Natural killer cell (primary cell): ENCODE data around the gene COL5A2. TPM values are rescaled to one million over a fixed set of nuclear protein-coding genes. Genes with fewer than 3 reads are reported as not detected.

Experiments
- ATAC-seq, 3 donors: fragments of 150-1000 bp in 2 of 3; fragments of 200-7000 bp in 1 of 3; cut with Tn5 transposase; 1 replicate in 1 of 3; 2 replicates in 2 of 3; pipeline ENCODE4 v1.10.0; 2021; ENCODE audit warnings: mild to moderate bottlenecking in 2 of 3, moderate library complexity in 2 of 3
- DNase-seq, 2 donors: peaks; one replicate each; pipeline versions ENCODE4 v3.0.0 to v3.0.0-alpha.2; 2013 to 2021; ENCODE audit warnings: mixed read lengths in 1 of 2
- H3K27ac ChIP-seq: one replicate; pipeline ENCODE4 v1.5.1; 2013; ENCODE audit warnings: mild to moderate bottlenecking, low read length
- H3K27me3 ChIP-seq: one replicate; pipeline ENCODE4 v1.6.1; 2013; ENCODE audit warnings: low read length; ENCODE audit not compliant: control insufficient read depth, insufficient read depth
- H3K36me3 ChIP-seq: one replicate; pipeline ENCODE4 v1.6.1; 2013; ENCODE audit warnings: low read length; ENCODE audit not compliant: control insufficient read depth, insufficient read depth
- H3K4me1 ChIP-seq: one replicate; pipeline ENCODE4 v1.6.1; 2013; ENCODE audit warnings: low read length; ENCODE audit not compliant: control insufficient read depth, insufficient read depth
- H3K4me3 ChIP-seq: one replicate; pipeline ENCODE4 v1.5.1; 2013; ENCODE audit warnings: low read length
- H3K9me3 ChIP-seq: one replicate; pipeline ENCODE4 v1.6.1; 2013; ENCODE audit warnings: low read length; ENCODE audit not compliant: control insufficient read depth, insufficient read depth
- H3K27ac Mint-ChIP-seq, 2 donors: one replicate each; pipeline ENCODE4 v1.8.0; 2022; ENCODE audit warnings: mild to moderate bottlenecking in 2 of 2, mixed read lengths in 2 of 2, moderate library complexity in 1 of 2
- H3K27me3 Mint-ChIP-seq, 2 donors: one replicate each; pipeline ENCODE4 v1.8.0; 2022; ENCODE audit warnings: low read depth in 2 of 2, mixed read lengths in 2 of 2
- H3K36me3 Mint-ChIP-seq: one replicate; pipeline ENCODE4 v1.8.0; 2022; ENCODE audit warnings: mixed read lengths
- H3K4me1 Mint-ChIP-seq, 2 donors: one replicate each; pipeline ENCODE4 v1.8.0; 2022; ENCODE audit warnings: mixed read lengths in 2 of 2
- H3K4me3 Mint-ChIP-seq: one replicate; pipeline ENCODE4 v1.8.0; 2022; ENCODE audit warnings: mild to moderate bottlenecking, moderate library complexity, mixed read lengths
- H3K9me3 Mint-ChIP-seq, 2 donors: one replicate each; pipeline ENCODE4 v1.8.0; 2022; ENCODE audit warnings: mixed read lengths in 2 of 2
- WGBS: methylation state at CpG from one replicate; pipeline ENCODE4 v1.1.7; 2013; ENCODE audit warnings: missing lambda C conversion rate; ENCODE audit not compliant: insufficient coverage; 5-methylcytosine and 5-hydroxymethylcytosine counted together
- intact Hi-C: fragments of 100-400 bp; cut with micrococcal nuclease; formaldehyde crosslinking; loops from one replicate; pipeline ENCODE4 v1.14.2; 2022
- total RNA-seq, 4 donors: library from RNA; stranded (reverse); fragments of 120-200 nt in 1 of 4; gene quantifications; one replicate each; pipeline versions ENCODE4 v1.2.3 to v1.2.4, GENCODE V29; 2013 to 2022
- TF ChIP-seq, protein P1 (sequence below): fragments of 200-600 bp; IDR thresholded peaks from one replicate; pipeline ENCODE4 v1.8.0; 2022; ENCODE audit warnings: antibody characterized with exemption

The COL5A2 gene
- total RNA-seq, 3 donors from 2014 or later (not counting 1 experiment from before 2014, with no cell fraction given): 0.38 to 0.68 (median 0.63) TPM

DNA sequence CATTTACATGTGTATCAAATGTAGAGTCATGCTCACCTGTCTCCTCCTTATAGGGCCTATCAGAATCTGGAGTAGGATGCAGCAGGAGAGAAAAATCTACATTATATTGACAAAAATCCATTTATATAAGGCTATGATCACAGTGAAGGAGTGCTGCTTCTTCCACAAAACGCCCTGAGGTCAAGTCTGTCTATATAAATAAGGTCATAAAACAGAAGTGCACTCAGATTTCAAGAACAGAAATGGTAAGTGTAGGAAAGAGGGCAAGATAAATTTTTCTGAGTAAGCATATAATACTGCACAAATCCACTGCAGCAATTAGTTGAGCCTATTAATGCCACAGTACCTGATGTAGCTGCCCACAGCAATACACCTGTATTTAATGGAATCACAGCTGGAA is 51.8 kb downstream of the COL5A2 start:
- H3K27ac Mint-ChIP-seq: no peak overlapping the region
- Histone ChIP-seq H3K9me3 (no peaks in the 10 kb centered on the region), H3K27ac (no peak overlapping the region), H3K27me3 (no peaks in the 10 kb centered on the region), H3K36me3 (no peaks in the 10 kb centered on the region), H3K4me3 (no peak overlapping the region), H3K4me1 (no peaks in the 10 kb centered on the region)
- no peaks in the 10 kb centered on the region for H3K27me3 Mint-ChIP-seq
- WGBS: 60% methylated on average over 1 of the region's 1 CpG
- peaks cover 0 to 3% of the 10 kb centered on the region in 2 donors for H3K9me3 Mint-ChIP-seq
- TF ChIP-seq, protein P1, sequence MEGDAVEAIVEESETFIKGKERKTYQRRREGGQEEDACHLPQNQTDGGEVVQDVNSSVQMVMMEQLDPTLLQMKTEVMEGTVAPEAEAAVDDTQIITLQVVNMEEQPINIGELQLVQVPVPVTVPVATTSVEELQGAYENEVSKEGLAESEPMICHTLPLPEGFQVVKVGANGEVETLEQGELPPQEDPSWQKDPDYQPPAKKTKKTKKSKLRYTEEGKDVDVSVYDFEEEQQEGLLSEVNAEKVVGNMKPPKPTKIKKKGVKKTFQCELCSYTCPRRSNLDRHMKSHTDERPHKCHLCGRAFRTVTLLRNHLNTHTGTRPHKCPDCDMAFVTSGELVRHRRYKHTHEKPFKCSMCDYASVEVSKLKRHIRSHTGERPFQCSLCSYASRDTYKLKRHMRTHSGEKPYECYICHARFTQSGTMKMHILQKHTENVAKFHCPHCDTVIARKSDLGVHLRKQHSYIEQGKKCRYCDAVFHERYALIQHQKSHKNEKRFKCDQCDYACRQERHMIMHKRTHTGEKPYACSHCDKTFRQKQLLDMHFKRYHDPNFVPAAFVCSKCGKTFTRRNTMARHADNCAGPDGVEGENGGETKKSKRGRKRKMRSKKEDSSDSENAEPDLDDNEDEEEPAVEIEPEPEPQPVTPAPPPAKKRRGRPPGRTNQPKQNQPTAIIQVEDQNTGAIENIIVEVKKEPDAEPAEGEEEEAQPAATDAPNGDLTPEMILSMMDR: no peak
- H3K36me3 Mint-ChIP-seq: no peaks in the 10 kb centered on the region
- no peak for DNase-seq
- no peak for ATAC-seq
- no peaks in the 10 kb centered on the region for H3K4me1 Mint-ChIP-seq
- H3K4me3 Mint-ChIP-seq: no peak overlapping the region
- intact Hi-C loops: no loop called here

GRCh38 chr2:189125195-189125594 is 54.4 kb downstream of the COL5A2 start:
- H3K4me3 ChIP-seq: no peak overlapping the region
- no peak overlapping the region for H3K27ac ChIP-seq
- Mint-ChIP-seq H3K27ac (no peak overlapping the region), H3K36me3 (no peaks in the 10 kb centered on the region), H3K4me1 (no peaks in the 10 kb centered on the region), H3K27me3 (no peaks in the 10 kb centered on the region), H3K9me3 (peaks cover 0 to 3% of the 10 kb centered on the region in 2 donors), H3K4me3 (no peak overlapping the region)
- no peak for ATAC-seq
- no peaks in the 10 kb centered on the region for H3K27me3 ChIP-seq
- intact Hi-C loops: no loop called here
- H3K36me3 ChIP-seq: no peaks in the 10 kb centered on the region
- DNase-seq: no peak
- TF ChIP-seq, protein P1: no peak
- no peaks in the 10 kb centered on the region for H3K4me1 ChIP-seq
- no peaks in the 10 kb centered on the region for H3K9me3 ChIP-seq

- no peak overlapping the region for H3K27ac ChIP-seq
- Mint-ChIP-seq H3K27me3 (no peaks in the 10 kb centered on the region), H3K4me1 (no peaks in the 10 kb centered on the region), H3K4me3 (no peak overlapping the region), H3K36me3 (no peaks in the 10 kb centered on the region), H3K9me3 (peaks cover 0 to 3% of the 10 kb centered on the region in 2 donors), H3K27ac (no peak overlapping the region)
- ATAC-seq: no peak
- H3K4me3 ChIP-seq: no peak overlapping the region
- TF ChIP-seq, protein P1: no peak
- intact Hi-C loops: no loop called here
- H3K9me3 ChIP-seq: no peaks in the 10 kb centered on the region
- no peak for DNase-seq
- no peaks in the 10 kb centered on the region for H3K4me1 ChIP-seq
- H3K27me3 ChIP-seq: no peaks in the 10 kb centered on the region
- 86% methylated on average over 5 of the region's 5 CpGs for WGBS
- H3K36me3 ChIP-seq: no peaks in the 10 kb centered on the region
Measured at GRCh38 chr2:189124175-189124574, 55.4 kb downstream of the COL5A2 start.

GRCh38 chr2:189118386-189118785 is 61.2 kb downstream of the COL5A2 start:
- Histone ChIP-seq H3K9me3 (no peaks in the 10 kb centered on the region), H3K27me3 (no peaks in the 10 kb centered on the region), H3K36me3 (no peaks in the 10 kb centered on the region), H3K27ac (no peak overlapping the region), H3K4me1 (no peaks in the 10 kb centered on the region), H3K4me3 (no peak overlapping the region)
- TF ChIP-seq, protein P1: no peak
- no peaks in the 10 kb centered on the region for H3K4me1 Mint-ChIP-seq
- no peak for ATAC-seq
- H3K27me3 Mint-ChIP-seq: no peaks in the 10 kb centered on the region
- DNase-seq: no peak
- H3K27ac Mint-ChIP-seq: no peak overlapping the region
- peaks cover 0 to 2% of the 10 kb centered on the region in 2 donors for H3K9me3 Mint-ChIP-seq
- no peaks in the 10 kb centered on the region for H3K36me3 Mint-ChIP-seq
- intact Hi-C loops: no loop called here
- no peak overlapping the region for H3K4me3 Mint-ChIP-seq
